Measurements from ENCODE around the gene MOB3B. TPM values are rescaled to one million over a fixed set of nuclear protein-coding genes. Genes with fewer than 3 reads are reported as not detected.
"Not testable (repeated sequence)": the region's sequence is repeated elsewhere in the genome, so short reads cannot be mapped to it uniquely, and the experiment has no call there.

MOB3B gene
- total RNA-seq, 2 experiments from 2014 or later: 0.40 to 0.44 TPM

DNA sequence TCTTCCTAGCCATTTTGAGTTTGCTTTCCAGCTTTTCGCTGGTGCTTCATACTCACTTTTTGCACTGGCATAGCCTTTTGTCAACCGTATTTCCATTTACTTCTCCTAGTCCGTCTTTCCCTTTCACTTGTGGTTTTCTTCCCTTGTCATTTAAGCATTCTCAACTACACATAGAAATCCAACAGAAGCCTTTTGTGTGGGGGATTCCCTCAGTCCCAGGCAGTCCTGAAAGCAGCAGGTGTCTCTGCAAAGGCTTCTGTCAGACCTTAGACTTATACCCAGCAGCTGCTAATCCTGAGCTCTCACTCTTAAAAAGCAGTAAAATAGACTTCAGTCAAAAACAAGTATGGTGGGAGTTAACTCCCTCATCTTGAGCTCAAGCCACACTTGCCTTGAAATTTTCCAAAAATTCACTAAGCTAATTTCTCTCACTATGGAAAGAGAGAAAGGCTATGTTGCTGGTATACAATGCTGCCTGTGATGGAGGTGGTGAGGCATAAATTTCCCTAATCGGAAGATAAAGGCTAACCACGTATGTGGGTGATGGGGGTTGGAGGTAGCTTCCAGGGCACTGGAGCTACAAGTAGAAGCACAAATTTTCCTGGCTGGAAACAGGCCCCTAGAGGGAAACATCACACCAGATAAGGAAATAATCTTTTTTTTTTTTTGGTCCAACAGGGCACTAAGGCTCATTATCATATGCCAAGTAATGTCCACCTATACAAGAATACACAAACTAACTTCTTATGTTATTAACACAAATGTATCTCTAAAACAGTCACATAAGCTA is 40.3 kb downstream of the MOB3B start:
- CTCF ChIA-PET: no interaction called here
- POLR2A ChIA-PET: no interaction called here

DNA sequence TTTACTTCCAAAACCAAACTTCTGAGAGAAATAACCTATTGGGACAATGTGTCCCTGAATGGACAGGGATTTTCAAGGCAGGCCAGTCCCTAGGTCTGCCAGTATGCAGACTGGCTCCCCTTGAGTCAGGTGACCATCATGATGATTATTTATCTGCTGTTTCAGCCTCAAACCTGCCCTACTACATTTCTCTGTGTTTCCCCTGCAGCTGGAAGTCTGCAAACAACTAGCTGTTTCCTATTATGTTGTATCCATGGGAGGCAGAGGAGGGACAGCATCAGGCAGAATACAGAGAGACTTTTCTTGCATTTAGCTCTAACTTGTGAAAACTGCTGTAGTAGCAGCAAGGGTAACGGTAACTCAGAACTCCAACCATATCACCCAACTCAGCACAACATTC is 41.7 kb downstream of the MOB3B start:
- POLR2A ChIA-PET: no interaction called here
- CTCF ChIA-PET: no interaction called here

DNA sequence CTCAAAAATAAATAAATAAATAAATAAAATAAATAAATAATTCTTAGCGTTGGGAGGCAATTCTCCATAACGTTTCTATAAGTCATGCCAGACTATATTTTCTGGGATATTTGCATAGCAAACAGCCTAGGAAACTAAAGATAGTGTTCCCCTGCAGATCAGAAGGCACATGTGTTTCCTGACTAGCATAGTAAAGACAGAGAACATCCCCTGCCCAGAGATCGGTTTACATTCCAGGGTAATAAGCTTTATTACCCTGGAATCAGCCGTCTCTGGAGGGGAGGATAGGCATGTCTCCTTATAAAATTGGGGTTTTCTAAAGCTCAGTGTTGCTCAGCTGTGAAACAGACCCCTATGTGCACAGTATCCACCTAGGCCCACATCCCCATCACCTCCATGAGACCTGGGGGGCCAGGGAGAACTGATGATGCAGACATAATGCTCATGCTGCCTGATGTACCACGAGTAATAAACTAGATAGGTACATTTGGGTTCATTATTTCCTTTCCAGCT is 42.4 kb downstream of the MOB3B start:
- ChIA-PET POLR2A (no interaction called here), CTCF (no interaction called here)

DNA sequence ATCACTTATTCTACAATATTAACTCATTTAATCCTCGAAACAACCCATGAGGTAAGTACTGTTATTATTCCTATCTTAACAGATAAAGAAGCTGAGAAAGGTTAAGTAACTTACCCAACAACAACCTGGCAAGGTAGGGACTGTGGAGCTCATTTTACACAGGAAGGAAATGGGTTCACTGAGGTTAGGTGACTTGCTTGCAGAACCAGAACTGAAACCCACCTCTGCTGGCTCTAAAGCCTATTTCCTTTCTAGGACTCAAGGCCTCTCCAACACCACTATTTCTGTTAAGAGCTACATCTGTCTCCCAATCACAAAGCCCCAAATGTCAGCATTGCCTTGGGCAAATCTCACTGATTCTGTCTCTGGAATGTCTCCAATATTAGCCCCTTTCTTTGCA is 44.5 kb downstream of the MOB3B start:
- ChIA-PET POLR2A (no interaction called here), CTCF (no interaction called here)

DNA sequence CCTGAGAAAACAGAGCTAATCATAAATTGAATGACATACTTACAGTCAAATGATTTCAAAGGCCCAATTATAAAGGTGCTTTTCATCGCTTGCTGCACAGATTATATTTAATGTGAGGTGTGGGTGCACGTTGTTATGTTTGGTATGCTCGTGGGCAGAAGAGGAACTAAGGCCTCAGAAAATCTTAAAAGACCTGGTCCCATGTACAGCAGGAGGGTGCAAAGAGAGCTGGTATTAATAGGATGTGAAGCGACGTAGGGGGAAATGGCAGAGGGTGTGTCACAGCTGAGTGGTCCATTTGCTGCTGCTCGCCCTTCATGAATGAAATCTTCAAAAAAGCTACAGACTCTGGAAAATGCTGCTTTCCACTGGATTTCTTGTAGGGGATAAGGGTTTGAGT is 46.0 kb downstream of the MOB3B start:
- POLR2A ChIA-PET: no interaction called here
- CTCF ChIA-PET: no interaction called here

DNA sequence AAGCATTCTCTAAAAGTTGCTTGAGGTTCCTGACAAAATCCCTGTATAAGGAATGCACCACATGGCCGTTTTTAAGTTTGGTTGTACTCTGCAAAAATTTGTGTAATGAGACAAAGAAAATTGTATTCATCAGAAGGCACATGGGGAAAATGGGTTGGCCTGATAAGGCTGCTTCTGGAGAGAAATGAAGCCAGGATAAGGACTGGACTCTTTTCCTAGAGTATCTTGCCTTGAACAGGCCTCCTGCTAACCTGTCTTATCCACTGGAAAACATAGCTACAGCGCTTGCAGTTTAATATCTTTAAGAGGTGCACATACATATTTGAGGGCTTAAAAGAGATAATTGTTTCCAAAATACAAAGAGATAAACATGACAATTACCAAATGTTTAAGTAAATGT is 46.9 kb downstream of the MOB3B start:
- CTCF ChIA-PET: no interaction called here
- POLR2A ChIA-PET: interaction anchor here (0.5 kb wide), 1 partner anchor 50 kb away, joined by 3 read pairs; no protein-coding TSS in a partner anchor

DNA sequence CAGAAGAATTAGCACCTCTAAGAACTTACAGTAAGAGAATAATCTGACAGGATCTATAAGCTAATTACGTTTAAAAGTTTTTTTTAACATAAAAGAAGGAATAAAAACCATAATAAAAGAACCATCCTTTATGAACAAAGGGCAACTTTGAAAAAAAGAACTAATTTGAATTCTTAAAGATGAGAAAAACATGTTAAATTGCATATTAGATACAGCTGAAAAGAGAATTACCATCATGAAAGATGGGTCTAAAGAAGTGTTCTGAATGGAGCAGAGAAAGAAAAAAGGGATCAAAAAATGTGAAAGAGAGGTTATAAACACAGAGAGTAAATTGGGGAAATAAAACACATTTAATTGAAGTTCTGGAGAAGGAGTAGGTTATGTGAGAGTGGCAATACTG is 51.3 kb downstream of the MOB3B start:
- ChIA-PET POLR2A (no interaction called here), CTCF (no interaction called here)

DNA sequence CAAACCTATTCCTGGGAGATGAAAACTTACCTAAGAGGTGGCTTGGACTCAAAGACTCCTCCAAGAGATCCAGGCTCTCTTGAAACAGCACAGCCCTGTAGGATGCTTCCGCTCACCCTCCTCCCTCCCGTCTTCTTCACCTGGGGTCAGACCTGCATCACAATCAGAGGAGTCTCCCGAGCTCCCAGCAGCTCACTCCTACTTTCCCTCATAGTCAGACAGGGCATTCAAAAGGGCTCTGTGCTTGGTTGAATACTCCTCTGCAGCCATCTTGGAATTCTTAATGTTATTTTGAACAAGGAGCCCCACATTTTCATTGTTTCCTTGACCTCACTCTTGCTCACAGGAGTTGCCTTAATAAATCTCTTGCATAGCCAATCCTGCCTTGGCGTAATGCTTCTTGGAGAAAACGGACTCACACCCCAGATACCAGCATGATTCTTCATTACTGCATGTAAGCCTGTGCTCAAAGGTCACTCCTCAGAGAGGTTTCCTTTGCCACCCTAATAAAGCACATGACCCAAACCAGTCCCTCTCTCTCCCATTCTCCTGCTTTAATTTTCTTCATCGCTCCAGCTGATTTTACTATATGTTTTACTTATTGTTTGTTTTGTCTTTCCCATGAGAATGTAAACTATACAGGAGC is 52.6 kb downstream of the MOB3B start:
- POLR2A ChIA-PET: no interaction called here

DNA sequence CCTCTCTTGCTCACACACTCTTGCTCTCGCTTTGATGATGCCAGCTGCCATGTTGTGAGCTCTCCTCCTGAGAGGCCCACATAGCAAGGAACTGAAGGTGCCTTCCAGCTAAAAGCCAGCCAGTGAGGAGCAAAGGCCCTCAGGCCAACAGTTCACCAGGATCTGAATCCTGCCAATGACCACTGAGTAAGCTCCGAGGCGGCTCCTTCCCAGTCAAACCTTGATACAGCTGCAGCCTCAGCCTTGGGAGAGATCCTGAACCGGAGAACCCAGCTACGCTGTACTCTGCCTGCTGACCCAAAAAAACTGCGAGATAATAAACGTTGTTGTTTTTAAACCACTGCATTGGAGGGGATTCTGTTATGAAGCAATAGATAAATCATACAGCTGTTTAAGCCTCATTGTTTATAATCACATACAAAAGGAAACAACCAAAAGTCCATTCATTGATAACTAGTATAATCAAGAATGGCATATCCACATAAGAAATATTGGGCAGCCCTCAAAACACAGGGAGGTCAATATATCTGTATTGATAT is 54.5 kb downstream of the MOB3B start:
- ChIA-PET CTCF (no interaction called here), POLR2A (no interaction called here)

More for the DNA sequence above, 52.6 kb downstream of the MOB3B start:
- CTCF ChIA-PET: no interaction called here

DNA sequence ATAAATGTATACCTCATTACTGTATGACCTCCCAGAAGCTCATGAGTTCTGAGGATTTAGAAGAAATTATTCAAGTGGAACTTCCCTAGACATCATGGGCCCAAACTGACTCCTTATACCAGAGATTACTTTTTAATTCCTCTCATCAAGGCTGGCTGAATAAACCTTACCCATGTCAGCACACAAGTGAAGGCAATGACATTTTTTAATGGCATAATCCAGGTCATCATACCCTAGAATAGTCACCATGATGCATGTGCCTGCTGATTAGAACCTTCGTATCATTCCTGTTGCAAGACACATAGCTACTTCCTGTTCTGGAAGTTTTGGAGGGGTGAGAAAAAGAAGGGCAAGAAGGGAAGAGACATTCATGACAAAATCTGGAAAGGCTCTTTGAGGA is 55.3 kb downstream of the MOB3B start:
- CTCF ChIA-PET: no interaction called here

DNA sequence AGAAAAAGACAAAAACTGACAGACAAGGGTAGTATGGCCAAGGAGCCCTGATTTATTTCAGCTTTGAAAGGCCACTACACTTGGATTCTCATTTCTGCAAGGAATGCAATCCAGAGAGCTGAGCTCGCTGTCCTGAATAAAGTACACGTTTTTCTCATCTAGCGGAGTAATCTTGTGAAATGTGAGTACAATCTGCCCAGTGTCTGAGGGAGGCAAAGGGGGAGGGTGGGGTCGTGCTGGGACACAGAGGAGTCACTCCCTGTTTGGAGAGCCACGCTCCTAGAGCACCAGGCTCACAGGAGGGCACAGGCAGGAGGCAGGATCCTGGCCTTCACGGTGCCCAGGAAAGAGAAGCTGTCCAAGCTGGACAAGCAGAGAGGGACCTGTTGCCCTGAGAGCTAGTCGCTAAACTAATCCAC is 56.5 kb downstream of the MOB3B start:
- ChIA-PET CTCF (no interaction called here), POLR2A (no interaction called here)

More for the DNA sequence above, 55.3 kb downstream of the MOB3B start:
- POLR2A ChIA-PET: no interaction called here

DNA sequence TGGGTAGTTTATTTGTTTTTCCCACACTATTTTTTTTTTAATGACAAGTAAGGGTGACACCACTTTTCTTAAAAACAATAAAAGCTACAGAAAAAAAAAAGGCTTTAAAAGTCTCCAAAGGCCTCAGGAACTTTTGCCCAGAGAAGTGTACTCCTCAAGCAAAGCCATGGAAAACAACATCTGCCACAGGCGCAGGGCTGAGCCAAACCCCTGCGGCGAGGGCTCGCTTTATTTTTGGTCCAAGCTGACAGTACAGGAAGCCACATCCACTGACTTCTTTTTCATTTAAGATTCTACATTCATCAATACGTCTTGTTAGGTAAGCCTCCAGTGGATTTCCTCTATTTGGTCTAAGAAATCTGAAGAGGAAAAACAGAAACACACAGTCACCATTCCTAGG is 57.4 kb downstream of the MOB3B start:
- ChIA-PET POLR2A (no interaction called here), CTCF (no interaction called here)

DNA sequence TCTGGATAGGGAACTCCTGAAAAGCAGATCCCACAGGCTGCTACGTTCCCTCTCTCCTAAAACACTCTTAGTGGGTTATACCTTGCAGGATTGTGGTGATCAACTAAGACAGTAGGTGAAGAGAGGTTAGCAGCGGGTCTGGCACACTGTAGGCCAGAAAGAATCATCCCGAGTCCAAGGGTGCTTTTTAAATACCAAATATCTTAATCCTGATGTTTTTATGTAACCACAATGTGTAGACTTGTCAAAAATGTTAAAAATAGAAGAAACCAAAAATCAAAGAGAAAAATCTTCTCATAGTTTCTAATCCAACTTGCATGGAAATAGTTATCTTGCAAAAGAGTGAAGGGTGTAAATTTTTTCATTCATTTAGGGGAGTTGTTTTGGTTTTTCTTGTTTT is 57.8 kb downstream of the MOB3B start:
- POLR2A ChIA-PET: no interaction called here
- CTCF ChIA-PET: no interaction called here

DNA sequence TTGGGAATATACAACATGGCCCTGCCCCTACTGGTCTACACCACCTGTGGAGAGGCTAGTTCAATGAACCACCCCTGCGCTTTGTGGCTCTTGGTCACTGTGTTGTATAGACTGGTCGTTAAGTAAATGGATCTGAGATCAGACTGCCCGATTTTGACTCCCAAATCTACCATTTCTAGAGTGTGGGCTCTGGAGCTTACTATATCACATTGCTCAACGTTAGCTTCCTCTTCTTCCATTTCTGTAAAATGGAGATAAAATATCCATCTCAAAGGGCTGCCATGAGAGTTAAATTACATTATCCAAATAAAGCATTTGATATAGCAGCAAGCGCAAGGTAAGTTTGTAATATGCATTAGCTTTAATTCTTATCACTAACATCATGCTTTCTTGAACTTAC is 58.2 kb downstream of the MOB3B start:
- ChIA-PET POLR2A (no interaction called here), CTCF (no interaction called here)

DNA sequence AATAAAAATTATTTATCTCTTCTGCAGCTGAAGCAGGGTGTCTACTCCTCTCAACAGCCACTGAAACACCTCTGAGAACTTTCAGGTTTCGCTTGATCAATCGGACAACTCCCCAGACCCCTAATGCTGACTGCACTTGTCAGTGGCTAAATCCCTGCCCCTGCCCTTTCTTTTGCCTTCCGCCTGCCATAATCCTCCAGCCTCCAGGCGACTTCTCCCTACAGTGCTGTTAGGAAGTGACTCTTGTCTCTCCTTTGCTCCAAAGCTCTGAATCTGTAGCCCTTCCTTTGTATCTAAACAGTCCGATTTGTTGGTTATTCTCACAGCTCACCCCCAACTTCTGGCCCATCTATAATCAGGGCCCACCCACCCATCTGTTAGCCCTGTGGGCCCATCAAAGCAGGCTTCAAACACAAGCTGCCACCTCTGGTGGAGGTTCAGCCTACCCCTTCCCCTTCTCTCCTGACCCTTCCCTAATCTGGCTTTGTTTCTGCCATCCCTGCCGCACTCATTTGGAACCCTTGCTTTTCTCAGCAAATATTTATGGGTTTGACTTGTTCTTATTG is 59.2 kb downstream of the MOB3B start:
- ChIA-PET CTCF (no interaction called here), POLR2A (no interaction called here)

DNA sequence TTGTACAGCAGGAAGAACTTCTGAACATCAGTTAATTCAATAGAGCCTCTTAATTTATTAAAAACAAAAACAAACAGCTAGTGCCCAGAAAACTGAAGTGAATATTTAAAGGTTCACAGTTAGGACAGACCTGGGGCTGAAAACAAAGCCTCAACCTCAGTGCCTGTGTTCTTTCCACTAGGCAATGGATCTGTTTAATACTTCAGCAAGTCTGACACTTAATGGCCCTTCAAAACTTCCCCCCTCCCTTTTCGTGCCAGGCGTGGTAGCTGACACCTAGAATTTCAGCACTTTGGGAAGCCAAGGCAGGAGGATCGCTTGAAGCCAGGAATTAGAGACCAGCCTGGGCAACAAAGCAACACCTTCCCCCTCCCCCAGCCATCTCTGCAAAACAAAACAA is 60.1 kb downstream of the MOB3B start:
- POLR2A ChIA-PET: no interaction called here

DNA sequence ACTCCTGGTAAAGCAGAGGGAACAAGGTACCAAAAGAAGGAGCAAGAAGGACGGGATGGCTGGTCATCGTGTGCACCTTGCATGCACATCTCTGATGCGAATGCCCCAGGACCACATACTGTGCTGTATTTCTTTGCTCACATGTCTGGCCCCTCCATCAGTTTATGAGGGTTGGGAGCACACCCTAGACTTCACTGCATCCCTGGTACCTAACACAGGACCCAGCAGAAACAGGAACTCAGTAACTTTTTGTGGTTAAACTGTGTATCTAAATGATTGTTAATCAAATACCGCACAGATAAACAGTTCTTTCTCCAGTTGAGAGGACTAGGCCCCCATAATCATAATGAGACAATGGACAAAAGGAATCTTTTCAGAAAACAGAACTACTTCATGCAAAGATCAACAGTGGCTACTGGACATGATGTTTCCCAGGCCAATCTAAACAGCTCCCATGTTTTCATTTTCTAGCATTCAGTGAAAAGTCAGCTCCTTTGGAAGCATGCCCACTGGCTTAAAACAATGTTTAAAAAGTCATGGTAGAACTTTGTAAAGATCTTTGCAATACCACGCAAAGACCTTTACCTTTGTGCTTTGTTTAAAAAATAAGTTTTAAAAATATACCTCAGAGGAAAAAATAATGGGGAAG is 61.0 kb downstream of the MOB3B start:
- POLR2A ChIA-PET: no interaction called here
- CTCF ChIA-PET: no interaction called here

More for the DNA sequence above, 60.1 kb downstream of the MOB3B start:
- CTCF ChIA-PET: no interaction called here

DNA sequence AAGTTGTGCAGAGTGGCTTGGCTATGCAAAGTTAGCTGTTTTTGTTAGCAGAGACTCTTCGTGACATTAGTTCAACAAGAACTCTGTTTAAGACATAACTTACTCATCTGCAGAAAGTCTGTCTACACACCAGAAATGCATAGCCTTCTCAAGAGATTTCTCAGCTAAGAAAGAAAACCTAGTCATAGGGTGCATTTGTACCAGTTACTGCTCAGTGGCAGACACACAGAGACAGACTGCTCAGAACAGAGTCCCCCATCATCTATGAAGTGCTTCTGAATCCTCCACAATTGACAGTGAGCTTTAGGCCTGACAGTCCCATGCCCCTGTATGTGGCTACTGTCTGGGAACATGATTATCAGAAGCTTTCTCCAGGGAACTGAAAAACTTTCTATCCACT is 61.6 kb downstream of the MOB3B start:
- ChIA-PET CTCF (no interaction called here), POLR2A (no interaction called here)

DNA sequence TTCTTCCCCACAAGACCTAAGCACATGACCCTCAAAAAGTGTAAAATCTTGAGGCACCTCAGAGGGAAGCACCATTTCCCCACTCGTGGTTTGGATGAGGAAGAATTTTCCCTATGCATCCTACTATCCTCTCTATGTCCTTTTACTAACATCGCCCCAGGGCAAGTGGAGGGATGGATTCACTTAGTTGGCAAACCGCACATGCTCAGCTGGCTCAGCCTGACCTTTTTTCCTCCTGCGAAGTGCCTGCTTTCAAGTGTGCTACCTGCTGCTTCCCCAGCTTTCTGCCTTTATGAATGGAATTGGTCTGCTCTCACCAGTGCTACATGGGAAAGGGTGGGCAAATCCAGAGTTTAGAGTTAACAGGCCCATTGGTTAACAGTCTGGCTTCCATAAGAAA is 62.1 kb downstream of the MOB3B start:
- ChIA-PET POLR2A (no interaction called here), CTCF (no interaction called here)

DNA sequence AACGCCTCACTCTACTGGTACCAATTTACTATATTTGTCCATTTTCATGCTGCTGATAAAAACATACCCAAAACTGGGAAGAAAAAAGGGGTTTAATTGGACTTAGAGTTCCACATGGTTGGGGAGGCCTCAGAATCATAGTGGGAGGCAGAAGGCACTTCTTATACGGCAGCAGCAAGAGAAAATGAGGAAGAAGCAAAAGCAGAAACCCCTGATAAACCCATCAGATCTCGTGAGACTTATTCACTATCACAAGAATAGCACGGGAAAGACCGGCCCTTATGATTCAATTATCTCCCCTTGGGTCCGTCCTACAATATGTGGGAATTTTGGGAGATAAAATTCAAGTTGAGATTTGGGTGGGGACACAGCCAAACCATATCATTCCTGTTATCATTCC is 63.1 kb downstream of the MOB3B start:
- POLR2A ChIA-PET, CTCF ChIA-PET: not testable (repeated sequence)

DNA sequence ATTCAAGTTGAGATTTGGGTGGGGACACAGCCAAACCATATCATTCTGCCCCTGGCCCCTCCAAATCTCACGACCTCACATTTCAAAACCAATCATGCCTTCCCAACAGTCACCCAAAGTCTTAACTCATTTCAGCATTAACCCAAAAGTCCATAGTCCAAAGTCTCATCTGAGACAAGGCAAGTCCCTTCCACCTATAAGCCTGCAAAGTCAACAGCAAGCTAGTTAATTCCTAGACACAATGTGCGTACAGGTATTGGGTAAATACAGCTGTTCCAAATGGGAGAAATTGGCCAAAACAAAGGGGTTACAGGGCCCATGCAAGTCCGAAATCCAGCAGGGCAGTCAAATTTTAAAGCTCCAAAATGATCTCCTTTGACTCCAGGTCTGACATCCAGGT is 64.7 kb downstream of the MOB3B start:
- POLR2A ChIA-PET: not testable (repeated sequence)
- CTCF ChIA-PET: interaction anchor here (0.6 kb wide), 1 partner anchor 36 kb away, joined by 4 read pairs; no protein-coding TSS in a partner anchor
